B cell (primary cell): ENCODE results near the gene KHK. TPM values are rescaled to one million over a fixed set of nuclear protein-coding genes. Genes with fewer than 3 reads are reported as not detected.

Experiments
- ATAC-seq: fragments of 200-7000 bp; cut with Tn5 transposase; one replicate; pipeline ENCODE4 v1.10.0; 2021; ENCODE audit warnings: low read depth, mild to moderate bottlenecking, moderate number of reproducible peaks, moderate library complexity
- CTCF ChIA-PET: fragments of 350-600 bp; sonication (Branson Sonifier 250); formaldehyde crosslinking; loops from one replicate; lab custom pipeline; 2021; ENCODE audit warnings: antibody characterized with exemption, inconsistent platforms; lab: Charles Lee
- POLR2A ChIA-PET: fragments of 350-600 bp; sonication (Branson Sonifier 250); formaldehyde crosslinking; loops from one replicate; lab custom pipeline; 2021; ENCODE audit warnings: antibody characterized with exemption; lab: Charles Lee
- DNase-seq: peaks from one replicate; pipeline ENCODE4 v3.0.0; 2013
- H2AFZ ChIP-seq: 2 replicates; pipeline ENCODE4 v1.6.1; 2012; ENCODE audit warnings: mild to moderate bottlenecking, low read depth, low read length; ENCODE audit not compliant: insufficient read depth, poor library complexity, severe bottlenecking
- H3K27ac ChIP-seq, 2 donors: 1 replicate in 1 of 2; 2 replicates in 1 of 2; pipeline ENCODE4 v1.5.1; 2012 to 2013; ENCODE audit warnings: low read length in 2 of 2, mild to moderate bottlenecking in 2 of 2, moderate library complexity in 1 of 2
- H3K27me3 ChIP-seq, 4 experiments: fragments of 200-600 bp in 1 of 4; sonication (generic) in 1 of 4; replicated peaks in 1 of 4; 1 replicate in 2 of 4; 2 replicates in 2 of 4; pipeline versions ENCODE4 v1.6.1 to v1.7.0; 2013 to 2016; ENCODE audit warnings: low read length in 3 of 4, mild to moderate bottlenecking in 2 of 4, mixed read lengths in 1 of 4, moderate library complexity in 1 of 4; ENCODE audit not compliant: insufficient read depth in 4 of 4, control insufficient read depth in 3 of 4; ENCODE audit errors: control extremely low read depth in 1 of 4
- H3K36me3 ChIP-seq, 2 experiments: replicated peaks in 1 of 2; 1 replicate in 1 of 2; 2 replicates in 1 of 2; pipeline versions ENCODE4 v1.6.1 to v1.7.1; 2013; ENCODE audit warnings: low read length in 1 of 2; ENCODE audit not compliant: insufficient read depth in 2 of 2, control insufficient read depth in 1 of 2; ENCODE audit errors: control extremely low read depth in 1 of 2, extremely low read depth in 1 of 2
- H3K4me1 ChIP-seq, 2 donors: fragments of 200-600 bp in 1 of 2; sonication (generic) in 1 of 2; 1 replicate in 1 of 2; 2 replicates in 1 of 2; pipeline versions ENCODE4 v1.5.1 to v1.6.1; 2013 to 2017; ENCODE audit warnings: low read length in 2 of 2; ENCODE audit not compliant: control insufficient read depth in 2 of 2, insufficient read depth in 2 of 2
- H3K4me2 ChIP-seq: replicated peaks from 2 replicates; pipeline ENCODE3; 2012; ENCODE audit warnings: mild to moderate bottlenecking, low read depth, low read length; ENCODE audit not compliant: poor library complexity, severe bottlenecking
- H3K4me3 ChIP-seq, 5 experiments: fragments of 200-600 bp in 1 of 5; sonication (generic) in 1 of 5; 1 replicate in 3 of 5; 2 replicates in 2 of 5; pipeline versions ENCODE4 v1.5.1 to v1.7.0; 2011 to 2016; ENCODE audit warnings: low read length in 4 of 5, mild to moderate bottlenecking in 4 of 5, low read depth in 2 of 5, control low read depth in 1 of 5, moderate library complexity in 1 of 5; ENCODE audit not compliant: insufficient read depth in 1 of 5; ENCODE audit errors: control extremely low read depth in 1 of 5, extremely low read depth in 1 of 5
- H3K79me2 ChIP-seq: fragments of 200-600 bp; sonication (generic); one replicate; pipeline ENCODE4 v1.6.0; 2016; ENCODE audit warnings: low read length; ENCODE audit not compliant: control insufficient read depth, insufficient read depth
- H3K9ac ChIP-seq: fragments of 200-600 bp; sonication (generic); 2 replicates; pipeline ENCODE4 v1.6.1; 2017; ENCODE audit warnings: mild to moderate bottlenecking, low read length, moderate library complexity
- H3K9me3 ChIP-seq, 3 donors: one replicate each; pipeline versions ENCODE4 v1.6.1 to v1.7.1; 2013; ENCODE audit warnings: low read length in 2 of 3; ENCODE audit not compliant: control insufficient read depth in 2 of 3, insufficient read depth in 1 of 3; ENCODE audit errors: control extremely low read depth in 1 of 3
- H4K20me1 ChIP-seq: 2 replicates; pipeline ENCODE4 v1.6.0; 2012; ENCODE audit warnings: mild to moderate bottlenecking, low read length; ENCODE audit not compliant: insufficient read depth, control insufficient read depth, poor library complexity, severe bottlenecking
- H3K27ac Mint-ChIP-seq: one replicate; pipeline ENCODE4 v1.8.0; 2021; ENCODE audit warnings: mixed read lengths
- H3K27me3 Mint-ChIP-seq: one replicate; pipeline ENCODE4 v1.8.0; 2021; ENCODE audit warnings: mixed read lengths
- H3K4me1 Mint-ChIP-seq: one replicate; pipeline ENCODE4 v1.8.0; 2021; ENCODE audit warnings: mixed read lengths
- H3K4me3 Mint-ChIP-seq: one replicate; pipeline ENCODE4 v1.8.0; 2021; ENCODE audit warnings: mixed read lengths
- H3K9me3 Mint-ChIP-seq: one replicate; pipeline ENCODE4 v1.8.0; 2022; ENCODE audit warnings: mixed read lengths; ENCODE audit not compliant: insufficient read depth
- EZH2 ChIP-seq: IDR thresholded peaks from 2 replicates; pipeline ENCODE4 v1.6.1; 2012; ENCODE audit warnings: borderline replicate concordance, low read depth, mild to moderate bottlenecking, moderate library complexity, low read length; ENCODE audit not compliant: insufficient read depth, poor library complexity, severe bottlenecking
- WGBS: methylation state at CpG from one replicate; pipeline ENCODE4 v1.1.5; 2013; ENCODE audit warnings: missing lambda C conversion rate; ENCODE audit not compliant: insufficient coverage; 5-methylcytosine and 5-hydroxymethylcytosine counted together
- intact Hi-C: fragments of 100-400 bp; cut with micrococcal nuclease; formaldehyde crosslinking; loops from one replicate; pipeline ENCODE4 v1.10.0; 2022
- polyA plus RNA-seq: library from polyadenylated mRNA; depleted of rRNA; stranded (reverse); fragments of >200 nt; gene quantifications from 2 replicates; pipeline ENCODE4 v1.2.3, GENCODE V29; 2012
- total RNA-seq, 2 donors: library from RNA; stranded (reverse); fragments of 120-200 nt in 1 of 2; gene quantifications; 1 replicate in 1 of 2; 2 replicates in 1 of 2; pipeline versions ENCODE4 v1.2.3 to v1.2.4, GENCODE V29; 2013 to 2022
- TF ChIP-seq, protein P1 (sequence below): fragments of 200-600 bp; IDR thresholded peaks from one replicate; pipeline ENCODE4 v1.8.0; 2022; ENCODE audit warnings: antibody characterized with exemption, mild to moderate bottlenecking

KHK gene
- total and polyA plus RNA-seq, 2 donors (not counting 1 experiment from before 2014, with no cell fraction given): 3.3 to 4.0 TPM

DNA sequence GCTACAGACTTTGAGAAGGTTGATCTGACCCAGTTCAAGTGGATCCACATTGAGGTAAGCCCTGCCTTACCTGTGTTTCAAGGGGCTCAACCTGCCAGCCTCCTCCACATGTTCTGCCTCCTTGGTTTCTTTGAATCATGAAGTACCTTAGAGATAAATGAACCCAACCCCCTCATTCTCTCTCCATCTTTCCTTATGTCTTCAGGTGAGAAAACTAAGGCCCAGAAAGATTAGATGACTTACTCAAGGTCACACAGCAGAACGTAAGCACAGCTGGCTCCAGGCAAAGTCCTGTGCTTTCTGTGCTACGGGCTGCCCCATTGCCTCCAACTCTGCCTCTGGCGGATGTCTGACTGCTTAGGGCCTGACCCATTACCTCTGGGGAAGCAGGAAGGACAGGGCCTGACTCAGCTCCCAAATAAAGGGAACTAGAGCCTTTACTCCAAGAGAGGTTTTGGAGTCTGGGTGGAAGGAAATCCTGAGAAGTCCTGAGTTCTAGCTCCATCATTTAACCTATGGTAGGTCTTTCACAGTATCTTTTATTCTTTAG is 10.3 kb downstream of the KHK start:
- no peaks in the 10 kb centered on the region for H3K27me3 ChIP-seq
- POLR2A ChIA-PET: interaction anchor here (0.6 kb wide), 1 partner anchor 38 kb away, joined by 3 read pairs; the partner anchor contains the start of gene PREB
- H3K4me2 ChIP-seq: no peak overlapping the region
- H2AFZ ChIP-seq: no peak overlapping the region
- WGBS: 92% methylated on average over 3 of the region's 3 CpGs
- intact Hi-C loops: loop anchor here (1.0 to 5.0 kb wide), 4 partner anchors 11 to 585 kb away; partner anchors contain the start of genes KHK and PREB
- no peak overlapping the region for H3K27ac ChIP-seq
- H3K9me3 ChIP-seq: no peaks in the 10 kb centered on the region
- CTCF ChIA-PET: interaction anchor here (0.8 to 8.8 kb wide), 10 partner anchors 9 to 207 kb away, joined by 3 to 143 read pairs (median 6); partner anchors contain the start of genes AGBL5 and TRIM54
- H3K4me3 Mint-ChIP-seq: no peak overlapping the region
- H3K27ac Mint-ChIP-seq: no peak overlapping the region
- TF ChIP-seq EZH2: no peak
- TF ChIP-seq, protein P1, sequence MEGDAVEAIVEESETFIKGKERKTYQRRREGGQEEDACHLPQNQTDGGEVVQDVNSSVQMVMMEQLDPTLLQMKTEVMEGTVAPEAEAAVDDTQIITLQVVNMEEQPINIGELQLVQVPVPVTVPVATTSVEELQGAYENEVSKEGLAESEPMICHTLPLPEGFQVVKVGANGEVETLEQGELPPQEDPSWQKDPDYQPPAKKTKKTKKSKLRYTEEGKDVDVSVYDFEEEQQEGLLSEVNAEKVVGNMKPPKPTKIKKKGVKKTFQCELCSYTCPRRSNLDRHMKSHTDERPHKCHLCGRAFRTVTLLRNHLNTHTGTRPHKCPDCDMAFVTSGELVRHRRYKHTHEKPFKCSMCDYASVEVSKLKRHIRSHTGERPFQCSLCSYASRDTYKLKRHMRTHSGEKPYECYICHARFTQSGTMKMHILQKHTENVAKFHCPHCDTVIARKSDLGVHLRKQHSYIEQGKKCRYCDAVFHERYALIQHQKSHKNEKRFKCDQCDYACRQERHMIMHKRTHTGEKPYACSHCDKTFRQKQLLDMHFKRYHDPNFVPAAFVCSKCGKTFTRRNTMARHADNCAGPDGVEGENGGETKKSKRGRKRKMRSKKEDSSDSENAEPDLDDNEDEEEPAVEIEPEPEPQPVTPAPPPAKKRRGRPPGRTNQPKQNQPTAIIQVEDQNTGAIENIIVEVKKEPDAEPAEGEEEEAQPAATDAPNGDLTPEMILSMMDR: no peak
- H3K27me3 Mint-ChIP-seq: no peaks in the 10 kb centered on the region
- H3K4me3 ChIP-seq: no peak overlapping the region
- no peaks in the 10 kb centered on the region for H3K79me2 ChIP-seq
- H3K9me3 Mint-ChIP-seq: no peaks in the 10 kb centered on the region
- H3K36me3 ChIP-seq: no peaks in the 10 kb centered on the region
- H3K9ac ChIP-seq: no peak overlapping the region
- H3K4me1 Mint-ChIP-seq: peaks cover 11% of the 10 kb centered on the region
- H4K20me1 ChIP-seq: no peaks in the 10 kb centered on the region
- no peak for ATAC-seq
- DNase-seq: no peak
- H3K4me1 ChIP-seq: peaks cover 6 to 9% of the 10 kb centered on the region in 2 donors

DNA sequence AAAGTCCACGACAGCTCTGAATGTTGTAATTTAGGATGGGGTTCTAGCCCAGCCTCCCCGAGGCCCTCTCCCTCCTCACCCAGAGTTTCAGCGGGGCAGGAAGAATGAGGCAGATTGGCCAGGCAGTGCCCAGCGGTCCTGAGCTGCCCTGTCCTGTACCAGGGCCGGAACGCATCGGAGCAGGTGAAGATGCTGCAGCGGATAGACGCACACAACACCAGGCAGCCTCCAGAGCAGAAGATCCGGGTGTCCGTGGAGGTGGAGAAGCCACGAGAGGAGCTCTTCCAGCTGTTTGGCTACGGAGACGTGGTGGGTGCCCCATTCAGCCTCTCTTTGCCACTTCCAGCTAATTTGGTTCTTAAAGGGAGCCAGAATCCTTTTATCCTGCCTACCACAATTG is 10.8 kb downstream of the KHK start:
- TF ChIP-seq, protein P1: no peak
- TF ChIP-seq EZH2: no peak
- Histone ChIP-seq H3K4me1 (peaks cover 6 to 9% of the 10 kb centered on the region in 2 donors), H3K79me2 (no peaks in the 10 kb centered on the region), H3K36me3 (no peaks in the 10 kb centered on the region), H2AFZ (no peak overlapping the region), H3K9ac (no peak overlapping the region), H3K4me2 (no peak overlapping the region), H3K27me3 (no peaks in the 10 kb centered on the region), H3K27ac (no peak overlapping the region), H4K20me1 (no peaks in the 10 kb centered on the region), H3K9me3 (no peaks in the 10 kb centered on the region), H3K4me3 (no peak overlapping the region)
- CTCF ChIA-PET: interaction anchor here (0.8 to 8.8 kb wide), 10 partner anchors 10 to 207 kb away, joined by 3 to 143 read pairs (median 10); partner anchors contain the start of genes AGBL5 and TRIM54
- Mint-ChIP-seq H3K4me3 (no peak overlapping the region), H3K4me1 (peaks cover 11% of the 10 kb centered on the region), H3K9me3 (no peaks in the 10 kb centered on the region), H3K27me3 (no peaks in the 10 kb centered on the region), H3K27ac (no peak overlapping the region)
- 98% methylated on average over 12 of the region's 14 CpGs for WGBS
- DNase-seq: no peak
- ATAC-seq: no peak
- intact Hi-C loops: loop anchor here (5.0 kb wide), 1 partner anchor 585 kb away; no protein-coding TSS in a partner anchor
- POLR2A ChIA-PET: no interaction called here
